ENCODE data around the gene TAF4B.
"Not testable (repeated sequence)": the region's sequence is repeated elsewhere in the genome, so short reads cannot be mapped to it uniquely, and the experiment has no call there.

TAF4B gene

GRCh38 chr18:26237363-26237762 lies 11.1 kb downstream of the TAF4B start:
- DNase-seq, result not testable (repeated sequence)

- not testable (repeated sequence) for DNase-seq
Measured at GRCh38 chr18:26238718-26239117, 12.5 kb downstream of the TAF4B start.

GRCh38 chr18:26242392-26242791 lies 16.1 kb downstream of the TAF4B start:
- not testable (repeated sequence) for DNase-seq

- not testable (repeated sequence) for DNase-seq
Measured at GRCh38 chr18:26245434-26245833, 19.2 kb downstream of the TAF4B start.

GRCh38 chr18:26252411-26252810 lies 26.2 kb downstream of the TAF4B start:
- DNase-seq, result no peak

- DNase-seq, result not testable (repeated sequence)
Measured at GRCh38 chr18:26254808-26255207, 28.6 kb downstream of the TAF4B start.

GRCh38 chr18:26255695-26256622 lies 29.7 kb downstream of the TAF4B start:
- no peak for DNase-seq

- DNase-seq, result no peak
Measured at GRCh38 chr18:26258711-26259110, 32.5 kb downstream of the TAF4B start.

- DNase-seq, result not testable (repeated sequence)
Measured at GRCh38 chr18:26259416-26259815, 33.2 kb downstream of the TAF4B start.

- no peak for DNase-seq
Measured at GRCh38 chr18:26262156-26262555, 35.9 kb downstream of the TAF4B start.

- no peak for DNase-seq
Measured at GRCh38 chr18:26267357-26267930, 41.2 kb downstream of the TAF4B start.

- no peak for DNase-seq
Measured at GRCh38 chr18:26268454-26268853, 42.2 kb downstream of the TAF4B start.

- no peak for DNase-seq
Measured at GRCh38 chr18:26271917-26272549, 45.8 kb downstream of the TAF4B start.

- DNase-seq, result no peak
Measured at GRCh38 chr18:26277374-26277773, 51.1 kb downstream of the TAF4B start.

- DNase-seq, result no peak
Measured at GRCh38 chr18:26279428-26279827, 53.2 kb downstream of the TAF4B start.

- no peak for DNase-seq
Measured at GRCh38 chr18:26286008-26286407, 59.8 kb downstream of the TAF4B start.

GRCh38 chr18:26287644-26288043 lies 61.4 kb downstream of the TAF4B start:
- DNase-seq, result no peak

- no peak for DNase-seq
Measured at GRCh38 chr18:26290385-26290784, 64.1 kb downstream of the TAF4B start.

GRCh38 chr18:26293982-26294381 lies 67.7 kb downstream of the TAF4B start:
- no peak for DNase-seq

- no peak for DNase-seq
Measured at GRCh38 chr18:26298107-26298506, 71.9 kb downstream of the TAF4B start.

- DNase-seq, result no peak
Measured at GRCh38 chr18:26301681-26302080, 75.4 kb downstream of the TAF4B start.

- DNase-seq, result not testable (repeated sequence)
Measured at GRCh38 chr18:26303222-26303621, 77.0 kb downstream of the TAF4B start.

- DNase-seq, result no peak
Measured at GRCh38 chr18:26304511-26304910, 78.3 kb downstream of the TAF4B start.

All from activated CD4-positive, alpha-beta T cell treated with anti-CD3 and anti-CD28 coated beads for 1 hour (primary cell).